IPS DF 4.7 (cell line): ENCODE data around the gene FIGLA.

Experiments
- DNase-seq: peaks from one replicate; pipeline ENCODE4 v3.0.0-alpha.2; 2013; ENCODE audit warnings: low spot score; ENCODE audit errors: extremely low read depth

FIGLA gene

GRCh38 chr2:70790136-70790828, at the start of gene FIGLA:
Gene FIGLA, minus strand, starts transcription at chr2:70790643. Its CDS starts 5 bp downstream, at chr2:70790638.
- no peak for DNase-seq

GRCh38 chr2:70837980-70838925, 47.8 kb upstream of the FIGLA start:
- DNase-seq, result no peak

- DNase-seq, result no peak
Measured at GRCh38 chr2:70835643-70836042, 45.2 kb upstream of the FIGLA start, which contains the start of gene CD207. Gene CD207, minus strand, starts transcription at chr2:70835816. Its CDS starts 40 bp downstream, at chr2:70835776.

- DNase-seq, result no peak
Measured at GRCh38 chr2:70834881-70835280, 44.4 kb upstream of the FIGLA start.

- DNase-seq, result no peak
Measured at GRCh38 chr2:70834106-70834505, 43.7 kb upstream of the FIGLA start.

- no peak for DNase-seq
Measured at GRCh38 chr2:70833246-70833645, 42.8 kb upstream of the FIGLA start.

GRCh38 chr2:70832386-70832785, 41.9 kb upstream of the FIGLA start:
- no peak for DNase-seq

GRCh38 chr2:70831861-70832260, 41.4 kb upstream of the FIGLA start:
- DNase-seq, result no peak

- no peak for DNase-seq
Measured at GRCh38 chr2:70830366-70830765, 39.9 kb upstream of the FIGLA start.

- no peak for DNase-seq
Measured at GRCh38 chr2:70829916-70830315, 39.5 kb upstream of the FIGLA start.

- DNase-seq, result no peak
Measured at GRCh38 chr2:70828914-70829824, 38.7 kb upstream of the FIGLA start.

- DNase-seq, result no peak
Measured at GRCh38 chr2:70828115-70828514, 37.7 kb upstream of the FIGLA start.

GRCh38 chr2:70827388-70827787, 36.9 kb upstream of the FIGLA start:
- DNase-seq, result no peak

GRCh38 chr2:70826696-70827350, 36.4 kb upstream of the FIGLA start:
- DNase-seq, result no peak

GRCh38 chr2:70823249-70823648, 32.8 kb upstream of the FIGLA start:
- DNase-seq, result no peak

- no peak for DNase-seq
Measured at GRCh38 chr2:70822843-70823242, 32.4 kb upstream of the FIGLA start.

- DNase-seq, result no peak
Measured at GRCh38 chr2:70820499-70820898, 30.1 kb upstream of the FIGLA start, which contains the start of gene CLEC4F. Gene CLEC4F, minus strand, starts transcription at chr2:70820599. Its CDS starts 76 bp downstream, at chr2:70820523.

- no peak for DNase-seq
Measured at GRCh38 chr2:70817284-70817954, 27.0 kb upstream of the FIGLA start.

GRCh38 chr2:70816726-70817125, 26.3 kb upstream of the FIGLA start:
- DNase-seq, result no peak
